Effector memory CD4-positive, alpha-beta T cell (primary cell): Measurements from ENCODE around the gene TNK2.
"Not testable (repeated sequence)": the region's sequence is repeated elsewhere in the genome, so short reads cannot be mapped to it uniquely, and the experiment has no call there.

Source experiments
- DNase-seq, 3 donors: peaks; one replicate each; pipeline ENCODE4 v3.0.0-alpha.2; 2020
- H3K27ac ChIP-seq: 2 replicates; pipeline ENCODE4 v1.7.0; 2013; ENCODE audit warnings: mild to moderate bottlenecking, low read length, moderate library complexity; ENCODE audit not compliant: insufficient read depth, poor library complexity, severe bottlenecking
- H3K27me3 ChIP-seq: replicated peaks from 2 replicates; pipeline ENCODE4 v1.7.0; 2013; ENCODE audit warnings: mild to moderate bottlenecking, low read length; ENCODE audit not compliant: insufficient read depth, control insufficient read depth, poor library complexity, severe bottlenecking
- H3K36me3 ChIP-seq: 2 replicates; pipeline ENCODE4 v1.7.0; 2013; ENCODE audit warnings: mild to moderate bottlenecking, low read length, moderate library complexity; ENCODE audit not compliant: control insufficient read depth, insufficient read depth
- H3K4me1 ChIP-seq: 2 replicates; pipeline ENCODE4 v1.7.0; 2013; ENCODE audit warnings: low read length, mild to moderate bottlenecking; ENCODE audit not compliant: control insufficient read depth, insufficient read depth, poor library complexity, severe bottlenecking
- H3K4me3 ChIP-seq: 2 replicates; pipeline ENCODE4 v1.7.0; 2013; ENCODE audit warnings: low read length, low read depth, mild to moderate bottlenecking; ENCODE audit not compliant: insufficient read depth, poor library complexity, severe bottlenecking
- H3K9me3 ChIP-seq: 2 replicates; pipeline ENCODE4 v1.7.0; 2013; ENCODE audit warnings: mild to moderate bottlenecking, low read length, moderate library complexity; ENCODE audit not compliant: control insufficient read depth

The TNK2 gene

DNA sequence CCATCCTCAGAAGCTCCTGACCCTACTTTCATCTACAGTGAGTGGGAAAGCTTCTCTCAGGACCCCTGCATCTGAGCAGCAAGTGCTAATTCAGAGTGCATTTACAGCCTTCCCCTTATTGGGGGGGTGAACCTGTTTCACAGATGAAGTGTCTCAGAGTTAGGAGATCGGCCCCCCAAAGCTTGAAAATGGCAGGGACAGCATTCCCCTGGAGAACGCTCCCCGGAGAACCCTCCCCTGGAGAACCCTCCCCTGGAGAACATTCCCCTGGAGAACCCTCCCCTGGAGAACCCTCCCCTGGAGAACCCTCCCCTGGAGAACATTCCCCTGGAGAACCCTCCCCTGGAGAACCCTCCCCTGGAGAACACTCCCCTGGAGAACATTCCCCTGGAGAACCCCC lies 36.7 kb downstream of the TNK2 start:
- peaks cover 81% of the 10 kb centered on the region for H3K36me3 ChIP-seq
- H3K9me3 ChIP-seq, H3K4me1 ChIP-seq, H3K27me3 ChIP-seq, H3K27ac ChIP-seq, H3K4me3 ChIP-seq, DNase-seq: not testable (repeated sequence)

DNA sequence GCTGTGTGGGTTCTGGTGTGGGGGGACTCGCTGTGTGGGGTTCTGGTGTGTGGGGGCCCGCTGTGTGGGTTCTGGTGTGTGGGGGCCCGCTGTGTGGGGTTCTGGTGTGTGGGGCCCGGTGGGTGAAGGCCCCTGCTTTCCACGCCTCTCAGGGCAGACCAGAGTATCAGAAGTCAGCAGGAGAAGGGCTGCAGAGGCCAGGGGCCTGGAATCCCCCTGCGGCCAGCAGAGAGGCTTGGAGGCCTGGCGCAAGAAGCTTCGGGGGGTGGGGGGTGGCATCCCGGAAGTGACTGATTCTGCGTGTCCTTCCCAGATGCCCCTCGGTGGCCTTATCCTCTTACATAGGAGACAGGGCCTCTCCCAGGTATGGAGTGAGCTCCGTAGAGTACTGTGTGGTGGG lies 37.4 kb downstream of the TNK2 start:
- no peak overlapping the region for H3K4me3 ChIP-seq
- no peaks in the 10 kb centered on the region for H3K27me3 ChIP-seq
- DNase-seq = no peak
- H3K27ac ChIP-seq = no peak overlapping the region
- H3K4me1 ChIP-seq = no peaks in the 10 kb centered on the region
- no peaks in the 10 kb centered on the region for H3K9me3 ChIP-seq
- H3K36me3 ChIP-seq = peaks cover 78% of the 10 kb centered on the region

DNA sequence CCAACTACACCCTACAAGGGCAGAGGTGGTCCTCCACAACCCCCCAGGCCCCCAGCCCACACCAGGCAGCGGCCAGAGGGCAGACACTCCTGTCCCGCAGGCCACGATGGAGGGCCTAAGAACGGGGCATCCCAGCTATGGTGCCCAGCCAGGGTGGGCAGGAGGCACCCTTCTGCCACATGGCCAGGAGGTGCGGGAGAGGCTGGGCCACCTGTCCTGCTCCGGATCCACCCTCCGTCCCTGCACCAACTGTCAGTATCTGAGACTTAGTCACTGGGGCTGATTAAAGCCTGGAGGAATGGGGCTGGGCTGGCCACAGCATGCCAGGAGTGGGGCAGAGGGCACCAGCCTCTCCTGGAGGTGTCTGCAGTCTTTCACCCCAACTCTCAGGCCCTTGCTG lies 37.9 kb downstream of the TNK2 start:
- Histone ChIP-seq H3K27ac (no peak overlapping the region), H3K27me3 (no peaks in the 10 kb centered on the region), H3K4me3 (no peak overlapping the region), H3K4me1 (no peaks in the 10 kb centered on the region), H3K36me3 (peaks cover 75% of the 10 kb centered on the region), H3K9me3 (no peaks in the 10 kb centered on the region)
- DNase-seq = no peak

DNA sequence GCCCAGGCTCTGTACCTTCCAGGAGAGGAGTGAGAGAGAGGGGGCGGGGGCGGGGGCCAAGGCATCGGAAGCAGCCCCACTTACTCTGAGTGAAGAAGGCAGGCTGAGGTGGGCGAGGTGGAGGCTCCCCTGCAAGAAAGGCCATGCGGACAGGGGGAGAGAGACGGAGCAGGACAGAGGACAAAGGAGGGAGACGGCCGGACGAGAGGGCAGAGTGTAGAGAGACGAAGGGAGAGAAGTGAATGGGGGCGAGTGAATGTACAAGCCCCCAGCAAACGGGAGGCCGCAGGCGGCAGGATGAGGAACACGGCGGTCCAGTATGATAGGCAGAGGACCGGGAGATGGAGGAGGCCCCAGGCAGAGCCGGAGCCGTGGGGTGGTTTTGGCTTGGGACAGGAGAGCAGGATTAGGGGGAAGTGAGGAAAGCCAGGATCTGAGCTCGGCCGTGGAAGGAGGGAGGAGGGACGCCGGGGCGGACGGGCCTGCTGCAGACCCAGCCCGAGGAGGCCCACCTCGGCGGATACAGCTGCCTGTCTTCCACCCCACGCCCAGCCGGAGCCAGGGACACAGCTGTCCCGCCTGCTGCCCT lies 38.8 kb downstream of the TNK2 start:
- H3K27me3 ChIP-seq = no peaks in the 10 kb centered on the region

DNA sequence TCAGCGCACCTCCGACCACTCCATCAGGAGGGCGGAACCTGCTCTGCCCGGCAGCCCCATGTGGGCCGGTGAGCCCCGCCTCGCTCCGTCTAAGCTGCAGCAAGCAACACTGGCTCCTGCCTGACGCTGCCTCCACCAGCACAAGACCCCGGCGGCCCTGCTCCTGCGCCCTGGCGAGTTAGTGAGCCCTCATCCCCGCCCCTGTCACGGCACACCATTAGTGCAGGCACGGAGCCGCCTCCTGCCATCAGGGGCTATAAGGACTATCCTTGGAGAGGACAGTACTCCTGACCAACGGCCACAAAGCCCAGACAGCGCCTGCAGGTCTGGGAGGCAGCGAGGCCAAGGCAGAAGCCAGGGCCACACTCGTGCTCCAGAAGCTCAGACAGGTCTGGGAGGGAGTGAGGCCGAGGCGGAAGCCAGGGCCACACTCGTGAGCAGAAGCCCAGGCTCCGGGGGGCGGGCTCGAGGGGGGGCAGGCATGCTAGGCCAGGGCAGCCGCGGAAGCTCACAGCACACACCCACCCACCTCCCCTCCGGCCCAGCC lies 39.4 kb downstream of the TNK2 start:
- no peaks in the 10 kb centered on the region for H3K4me1 ChIP-seq
- no peaks in the 10 kb centered on the region for H3K9me3 ChIP-seq
- H3K36me3 ChIP-seq = peaks cover 72% of the 10 kb centered on the region
- H3K27me3 ChIP-seq = no peaks in the 10 kb centered on the region
- no peak for DNase-seq
- no peak overlapping the region for H3K27ac ChIP-seq
- no peak overlapping the region for H3K4me3 ChIP-seq

More for the DNA sequence above, 38.8 kb downstream of the TNK2 start:
- H3K9me3 ChIP-seq = no peaks in the 10 kb centered on the region
- peaks cover 75% of the 10 kb centered on the region for H3K36me3 ChIP-seq
- no peaks in the 10 kb centered on the region for H3K4me1 ChIP-seq
- no peak overlapping the region for H3K27ac ChIP-seq
- no peak for DNase-seq
- H3K4me3 ChIP-seq = no peak overlapping the region

DNA sequence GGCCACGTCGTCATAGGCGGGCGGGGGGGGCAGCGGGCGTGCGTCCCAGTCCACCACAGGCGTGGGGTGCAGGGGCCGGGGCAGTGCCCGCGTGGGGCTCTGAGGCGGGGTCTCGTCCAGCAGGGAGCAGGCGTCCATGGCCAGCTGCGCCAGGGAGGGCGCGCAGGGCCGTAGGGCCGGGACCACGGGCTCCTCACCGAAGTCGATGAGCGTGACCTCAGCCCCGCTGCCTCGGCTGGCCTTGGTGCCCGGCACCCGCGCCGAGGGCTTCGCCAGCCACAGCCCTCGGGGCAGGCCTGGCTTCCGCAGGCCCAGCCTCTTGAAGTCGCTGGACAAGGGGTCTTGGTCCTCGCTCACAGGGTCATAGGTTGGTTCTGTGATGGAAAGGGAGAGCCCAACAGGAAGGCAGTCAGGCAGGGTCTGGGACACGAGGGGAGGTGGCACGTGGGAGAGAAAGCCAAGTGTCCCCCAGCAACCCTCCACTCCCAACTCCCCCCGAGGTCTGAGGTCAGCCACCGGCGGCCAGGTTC lies 40.0 kb downstream of the TNK2 start:
- no peak for DNase-seq
- Histone ChIP-seq H3K4me3 (no peak overlapping the region), H3K36me3 (peaks cover 70% of the 10 kb centered on the region), H3K27ac (no peak overlapping the region), H3K27me3 (no peaks in the 10 kb centered on the region), H3K9me3 (no peaks in the 10 kb centered on the region), H3K4me1 (no peaks in the 10 kb centered on the region)

DNA sequence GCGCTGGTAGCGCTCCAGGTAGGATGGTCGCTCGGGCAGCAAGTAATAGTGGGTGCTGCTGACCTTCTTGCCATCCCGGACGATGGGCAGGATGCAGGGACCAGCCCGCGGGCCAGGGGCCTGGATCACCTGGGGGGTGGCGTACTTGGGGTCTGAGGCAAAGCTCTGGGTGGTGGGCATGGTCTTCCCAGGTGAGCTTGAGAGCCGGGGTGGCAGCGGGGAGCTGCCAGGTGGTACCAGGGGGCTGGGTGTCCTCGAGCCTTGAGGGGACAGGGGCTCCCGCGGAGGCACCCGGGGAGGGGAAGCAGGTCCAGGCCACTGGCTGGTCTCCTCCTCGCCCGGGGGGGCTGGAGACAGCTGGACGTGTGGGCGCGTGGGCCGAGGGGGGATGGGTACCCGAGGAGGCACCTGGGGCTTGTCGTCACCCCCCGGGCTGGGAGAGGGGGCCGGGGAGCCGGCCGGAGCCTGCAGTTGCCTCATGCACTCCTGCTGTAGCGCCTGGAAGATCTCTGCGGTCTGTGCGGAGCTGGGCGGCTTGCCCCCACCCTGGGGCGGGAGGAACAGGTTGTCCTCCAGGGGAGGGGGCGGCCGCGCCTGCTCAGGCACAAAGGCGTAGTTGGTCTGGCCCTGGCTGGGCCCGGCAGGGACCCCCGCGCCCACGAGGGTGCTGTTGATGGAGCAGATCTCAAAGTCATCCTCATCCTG lies 40.6 kb downstream of the TNK2 start:
- Histone ChIP-seq H3K4me3 (no peak overlapping the region), H3K4me1 (no peaks in the 10 kb centered on the region), H3K36me3 (peaks cover 64% of the 10 kb centered on the region)

DNA sequence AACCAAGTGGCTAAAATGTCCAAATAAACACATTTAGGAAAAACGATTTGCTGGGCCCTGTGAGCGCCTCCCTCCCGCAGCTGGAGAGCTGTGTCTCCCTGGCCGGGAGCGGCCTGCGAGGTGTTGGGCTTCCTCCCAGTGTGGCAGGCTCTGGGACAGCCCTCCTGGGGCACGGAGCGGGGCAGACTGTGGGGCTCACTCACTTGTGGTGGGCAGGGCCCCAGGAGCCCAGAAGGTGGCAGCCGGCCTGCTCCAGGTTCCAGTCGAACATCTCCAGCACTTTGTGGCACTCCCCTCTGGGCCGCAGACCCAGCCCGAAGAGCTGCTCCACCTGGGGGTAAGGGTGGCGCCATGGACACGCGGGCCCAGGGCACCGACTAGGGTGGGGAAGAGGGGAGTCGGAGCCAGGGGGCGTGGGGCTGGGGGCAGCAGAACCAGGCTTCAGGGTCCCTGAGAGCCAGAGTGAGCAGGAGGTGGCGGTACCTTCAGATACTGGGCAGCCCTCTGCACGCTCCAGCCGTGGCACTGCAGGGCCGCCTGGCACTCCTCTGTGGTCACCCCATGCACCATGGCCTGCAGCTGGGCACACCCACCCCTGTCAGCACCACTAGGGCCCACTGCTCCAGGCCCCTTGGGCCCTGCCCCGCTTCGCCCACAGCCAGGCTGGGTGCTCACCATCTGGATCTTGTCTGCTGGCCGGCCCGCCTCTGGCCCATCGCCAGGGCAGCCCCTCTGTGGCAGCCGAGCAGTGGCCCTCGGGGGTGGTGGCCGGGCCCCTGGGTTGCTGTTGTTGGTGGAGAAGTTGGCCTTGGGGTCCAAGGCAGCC lies 41.5 kb downstream of the TNK2 start:
- DNase-seq = no peak
- Histone ChIP-seq H3K36me3 (peaks cover 55% of the 10 kb centered on the region), H3K9me3 (no peaks in the 10 kb centered on the region), H3K27ac (no peak overlapping the region), H3K4me1 (no peaks in the 10 kb centered on the region), H3K27me3 (no peaks in the 10 kb centered on the region), H3K4me3 (no peak overlapping the region)

More for the DNA sequence above, 40.6 kb downstream of the TNK2 start:
- Histone ChIP-seq H3K9me3 (no peaks in the 10 kb centered on the region), H3K27me3 (no peaks in the 10 kb centered on the region), H3K27ac (no peak overlapping the region)
- DNase-seq = no peak

DNA sequence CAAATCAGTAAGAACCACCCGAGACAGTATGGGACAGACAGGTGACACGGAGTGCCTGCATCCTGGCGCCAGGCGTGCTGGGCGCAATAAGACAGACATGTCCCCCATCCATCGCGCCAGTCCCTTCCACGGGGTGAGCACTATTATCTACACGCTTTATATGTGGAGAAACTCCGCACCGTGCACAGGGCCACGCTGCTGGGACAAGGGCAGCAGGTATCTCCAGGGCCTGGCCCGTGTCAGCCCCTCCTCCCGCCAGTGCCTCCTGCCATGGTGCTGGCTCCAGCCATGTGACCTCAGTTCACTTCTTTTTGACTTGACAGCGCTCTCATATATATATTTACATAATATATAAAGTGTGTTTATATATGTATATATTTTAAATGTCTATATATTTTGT lies 42.6 kb downstream of the TNK2 start:
- H3K36me3 ChIP-seq = peaks cover 43% of the 10 kb centered on the region

More for the DNA sequence above, 42.6 kb downstream of the TNK2 start:
- no peak for DNase-seq
- Histone ChIP-seq H3K9me3 (no peaks in the 10 kb centered on the region), H3K4me3 (no peak overlapping the region), H3K4me1 (no peaks in the 10 kb centered on the region), H3K27ac (no peak overlapping the region), H3K27me3 (no peaks in the 10 kb centered on the region)
